Activated T-cell treated with anti-CD3 and anti-CD28 coated beads for 4 hours (primary cell): ENCODE data around the gene RCVRN.

Experiments
- DNase-seq: peaks from one replicate; pipeline ENCODE4 v3.0.0-alpha.2; 2020

Gene RCVRN

DNA sequence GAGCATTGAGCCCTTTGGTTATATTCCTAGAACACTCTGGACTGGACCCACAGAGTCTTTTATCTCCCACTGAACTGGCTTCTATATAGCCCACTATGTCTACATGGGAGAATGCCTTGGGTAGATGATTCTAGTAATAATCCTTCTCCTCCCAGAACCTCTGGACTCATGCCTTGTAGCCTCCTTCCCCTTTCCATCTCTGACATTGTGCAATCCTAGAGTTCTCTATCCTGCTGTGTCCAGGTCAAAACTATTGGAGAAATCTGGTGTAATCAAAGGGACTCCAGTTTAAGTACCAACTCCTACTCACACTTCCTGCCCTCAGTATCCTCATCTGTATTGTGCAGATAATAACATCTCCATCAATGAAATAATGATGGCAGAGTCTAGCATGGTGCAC, 9.1 kb downstream of the RCVRN start:
- no peak for DNase-seq

DNA sequence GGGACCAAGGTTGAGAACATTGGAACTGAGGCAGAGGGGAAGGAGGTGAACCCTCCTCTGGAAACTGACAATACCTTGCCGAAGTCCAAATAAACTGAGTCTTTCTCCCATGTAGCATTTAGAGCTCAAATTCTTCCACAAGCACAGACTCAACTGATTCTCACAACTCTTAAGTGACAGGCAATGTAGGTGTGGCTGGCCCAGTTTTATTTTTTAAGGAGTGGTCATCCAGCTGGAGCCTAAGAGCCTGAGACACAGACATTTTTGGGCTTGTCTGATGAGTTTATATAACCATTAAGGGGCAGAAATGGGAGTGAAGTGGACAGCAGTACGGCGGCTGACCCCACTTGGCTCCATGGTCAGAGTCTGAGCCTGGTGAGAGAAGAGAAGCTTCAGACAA, 10.8 kb downstream of the RCVRN start:
- no peak for DNase-seq

DNA sequence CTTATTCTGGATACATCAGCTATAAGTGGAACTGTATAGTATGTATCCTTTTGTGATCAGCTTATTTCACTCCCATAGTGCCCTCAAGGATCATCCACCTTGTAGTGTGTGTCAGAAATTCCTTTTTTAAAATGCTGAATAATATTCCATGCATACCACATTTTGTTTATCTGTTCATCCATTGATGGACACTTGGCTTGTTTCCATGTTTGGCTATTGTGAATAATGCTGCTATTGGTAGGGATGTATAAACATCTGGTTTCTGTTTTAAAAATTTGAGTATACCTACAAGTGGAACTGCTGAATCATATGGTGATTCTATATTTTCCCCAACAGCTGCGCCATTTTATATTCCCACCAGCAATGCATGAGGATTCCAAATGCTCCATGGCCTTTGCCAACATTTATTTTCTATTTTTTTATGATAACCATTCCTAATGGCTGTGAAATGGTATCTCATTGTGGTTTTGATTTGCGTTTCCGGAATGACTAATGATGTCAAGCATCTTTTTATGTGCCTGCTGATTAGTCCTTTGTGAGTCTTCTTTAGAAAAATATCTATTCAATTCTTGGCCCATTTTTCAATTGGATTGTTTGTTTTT, 11.6 kb downstream of the RCVRN start:
- DNase-seq, result no peak

DNA sequence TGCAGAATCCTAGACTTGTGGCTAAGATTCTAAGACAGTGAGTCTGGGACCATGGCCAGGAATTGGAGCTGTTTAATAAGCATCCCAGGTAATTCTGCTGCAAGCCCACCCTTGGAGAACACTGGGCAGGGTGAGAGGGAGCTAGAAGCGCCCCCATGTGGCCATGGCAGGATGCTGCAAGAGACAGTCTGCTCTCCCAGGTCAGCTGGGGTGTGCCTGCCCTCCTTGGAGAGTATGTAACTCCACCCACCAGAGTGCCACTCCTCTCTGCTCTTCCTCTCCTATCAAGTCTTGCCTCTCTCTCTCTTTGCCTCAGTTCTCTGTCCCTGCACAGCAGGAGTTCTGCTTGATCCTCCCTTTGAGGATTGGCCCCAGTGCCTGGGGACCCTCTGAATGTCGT, 14.9 kb downstream of the RCVRN start:
- no peak for DNase-seq

DNA sequence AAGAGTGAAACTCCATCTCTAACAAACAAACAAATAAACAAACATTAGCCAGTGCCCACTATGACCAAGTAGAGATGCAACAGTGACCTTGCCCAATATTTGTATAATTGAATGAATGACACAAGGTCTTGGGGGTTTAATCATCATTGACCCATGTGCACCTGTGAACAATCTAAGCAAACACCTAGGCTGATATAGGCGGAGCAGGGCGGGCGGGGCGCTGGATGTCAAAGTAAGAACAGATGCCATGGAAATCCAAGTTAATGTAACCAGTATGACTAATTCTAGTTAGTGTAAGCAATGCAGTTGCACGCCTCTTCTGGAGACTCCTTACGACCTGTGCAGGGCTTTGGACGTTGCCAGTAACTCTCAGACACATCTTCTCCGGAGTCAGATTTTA, 17.6 kb downstream of the RCVRN start:
- no peak for DNase-seq

DNA sequence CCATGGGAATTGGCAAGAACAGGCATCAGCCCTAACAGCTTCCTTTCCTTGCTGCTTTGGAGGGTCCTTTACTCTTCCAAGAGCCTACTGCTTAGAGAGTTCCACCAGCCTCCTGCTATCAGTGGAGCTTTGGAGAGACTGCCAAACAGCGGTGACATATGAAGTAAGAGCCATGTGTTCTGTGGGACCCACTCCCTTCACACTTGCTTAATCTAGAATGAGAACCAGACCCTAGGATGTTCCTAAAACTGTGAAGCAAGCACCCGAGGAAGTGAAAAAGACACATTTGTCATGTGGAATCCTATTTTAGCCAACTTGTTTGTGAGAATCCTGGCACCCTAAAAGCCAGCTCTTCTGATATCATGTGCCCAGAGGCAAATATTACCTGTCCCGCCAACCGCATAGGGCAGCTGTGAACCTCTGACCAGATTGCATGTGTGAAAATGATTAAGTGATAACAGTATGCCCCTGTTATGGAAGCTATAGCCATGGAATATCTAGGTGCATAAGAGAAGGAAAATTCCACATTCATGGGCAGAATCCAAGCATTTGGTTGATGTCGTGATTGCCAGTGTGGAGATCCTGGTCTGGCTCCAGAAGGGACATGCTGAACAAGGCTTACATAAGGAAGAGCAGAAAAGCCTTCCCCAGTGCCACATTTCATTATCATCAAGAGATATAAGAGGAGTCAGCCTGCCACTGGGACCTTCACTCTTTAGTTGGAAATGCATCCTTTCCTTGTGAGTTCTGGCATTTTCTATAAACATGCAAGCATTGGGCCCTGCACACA, 18.7 kb downstream of the RCVRN start:
- DNase-seq, result no peak

DNA sequence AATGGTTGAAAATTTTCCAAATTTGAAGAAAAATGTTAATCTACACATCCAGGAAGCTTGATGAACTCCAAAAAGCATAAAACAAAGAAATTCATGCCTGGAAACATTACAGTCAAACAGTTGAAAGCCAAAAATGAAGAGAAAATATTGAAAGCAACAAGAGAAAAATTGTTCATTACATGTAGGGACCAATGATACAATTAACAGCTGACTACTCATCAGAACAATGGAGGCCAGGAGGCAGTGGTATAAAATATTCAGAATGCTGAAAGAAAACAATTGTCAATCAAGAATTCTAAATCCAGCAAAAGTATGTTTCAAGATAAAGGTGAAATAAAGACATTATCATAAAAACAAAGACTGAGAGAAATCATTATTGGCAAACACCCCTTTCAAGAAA, 21.6 kb downstream of the RCVRN start:
- DNase-seq, result no peak

DNA sequence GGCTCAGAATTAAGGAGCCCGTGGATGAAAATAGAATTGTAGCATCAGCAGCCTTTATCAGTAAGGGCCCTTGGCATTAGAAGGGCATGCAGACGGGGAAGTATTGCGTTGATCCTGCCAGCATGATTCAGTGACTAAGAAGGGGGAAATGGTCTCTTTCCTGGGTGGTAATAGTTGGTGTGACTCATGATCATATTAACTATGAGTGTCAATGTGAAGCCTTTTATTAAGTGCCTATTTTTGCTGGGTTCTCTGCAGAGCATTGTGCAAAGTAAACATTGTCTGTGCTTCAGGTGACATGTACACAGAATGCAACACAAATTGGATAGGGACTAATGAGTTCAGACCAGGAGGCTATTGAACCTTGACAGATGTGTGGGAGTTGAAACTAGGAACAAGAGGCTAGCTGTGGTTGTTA, 24.5 kb downstream of the RCVRN start:
- no peak for DNase-seq

DNA sequence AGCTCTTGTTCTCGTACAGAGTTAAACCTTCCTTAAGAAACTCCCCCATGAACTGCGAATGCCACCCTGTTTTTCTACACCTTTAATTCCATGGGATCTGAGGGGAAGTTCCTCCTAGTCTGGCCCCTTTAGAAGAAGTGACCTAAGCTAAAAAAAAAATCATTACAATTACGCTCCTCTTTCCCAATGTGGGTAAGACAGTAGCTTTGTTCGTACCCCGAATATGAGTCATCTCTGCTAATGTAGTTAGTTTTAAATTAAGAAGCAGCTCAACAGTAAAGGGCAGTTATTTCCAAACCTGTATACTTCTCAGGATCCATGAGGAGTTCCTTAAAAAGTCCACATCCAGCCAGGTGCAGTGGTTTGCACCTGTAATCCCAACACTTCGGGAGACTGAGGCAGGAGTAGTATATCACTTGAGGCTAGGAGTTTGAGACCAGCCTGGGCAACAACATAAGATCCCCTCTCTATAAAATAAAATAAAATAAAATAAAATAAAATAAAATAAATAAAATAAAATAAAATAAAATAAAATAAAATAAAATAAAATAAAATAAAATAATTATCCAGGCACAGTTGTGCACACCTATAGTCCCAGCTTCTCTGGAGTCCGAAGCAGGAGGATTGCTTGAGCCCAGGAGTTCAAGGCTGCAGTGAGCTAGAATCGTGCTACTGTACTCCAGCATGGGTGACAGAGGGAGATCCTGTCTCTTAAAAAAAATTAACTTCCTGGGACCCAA, 26.1 kb downstream of the RCVRN start:
- no peak for DNase-seq

DNA sequence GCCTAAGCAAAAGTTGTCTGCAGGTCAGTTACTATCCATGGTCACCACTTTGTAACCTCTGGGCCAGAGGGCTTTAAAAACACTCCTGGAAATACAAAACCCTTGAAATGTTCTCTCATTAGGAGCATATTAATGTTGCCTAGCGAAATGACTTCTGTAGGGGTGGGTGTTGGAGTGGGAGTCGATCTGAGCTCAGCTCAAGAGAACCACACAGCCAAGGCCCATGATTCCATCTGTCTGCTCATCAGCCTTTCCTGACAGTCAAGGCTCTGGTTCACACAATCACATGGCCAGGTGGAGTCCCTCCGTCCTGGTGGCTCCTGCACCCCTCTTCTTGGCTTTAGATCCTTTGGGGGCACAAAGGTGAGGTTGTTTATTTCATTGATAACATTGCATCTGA, 26.7 kb downstream of the RCVRN start:
- no peak for DNase-seq

DNA sequence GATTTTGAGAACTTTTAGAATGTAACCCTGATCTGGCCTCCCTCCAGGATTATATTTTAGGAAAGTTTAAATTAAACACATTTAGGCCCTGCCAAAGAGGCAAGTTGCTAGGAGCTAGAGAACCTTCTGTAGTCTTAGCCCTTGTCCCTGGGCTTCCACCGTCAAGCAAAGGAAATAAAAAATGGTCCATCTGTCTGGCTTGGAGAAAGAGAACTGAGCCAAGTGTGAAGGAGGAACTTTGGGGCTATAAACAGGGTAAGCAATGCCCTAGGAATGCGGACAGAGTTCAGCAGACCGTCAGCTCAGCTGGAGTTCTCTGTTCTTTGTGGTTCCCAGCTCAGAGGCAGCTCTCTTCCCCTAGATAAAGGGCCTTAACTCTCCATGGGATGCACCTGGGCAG, 29.6 kb downstream of the RCVRN start:
- no peak for DNase-seq

DNA sequence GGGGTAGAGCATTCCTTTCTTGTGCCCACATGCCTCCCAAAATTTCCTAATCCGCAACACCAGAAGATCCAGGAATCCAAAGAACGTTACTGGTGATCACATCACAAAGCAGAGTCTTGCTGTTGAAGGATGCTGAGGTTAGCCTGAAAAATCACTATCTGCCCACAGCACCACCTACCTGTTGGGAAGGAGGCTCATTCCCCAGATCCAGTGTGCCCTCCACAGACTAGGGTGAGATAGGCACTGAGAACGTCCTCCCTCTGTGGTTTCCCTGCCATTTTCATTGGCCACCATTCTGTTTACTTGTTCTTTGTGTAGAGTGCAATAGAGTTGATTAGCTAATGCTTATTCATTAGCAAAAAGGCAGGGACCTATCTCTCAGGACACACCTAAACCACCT, 30.3 kb downstream of the RCVRN start:
- no peak for DNase-seq

DNA sequence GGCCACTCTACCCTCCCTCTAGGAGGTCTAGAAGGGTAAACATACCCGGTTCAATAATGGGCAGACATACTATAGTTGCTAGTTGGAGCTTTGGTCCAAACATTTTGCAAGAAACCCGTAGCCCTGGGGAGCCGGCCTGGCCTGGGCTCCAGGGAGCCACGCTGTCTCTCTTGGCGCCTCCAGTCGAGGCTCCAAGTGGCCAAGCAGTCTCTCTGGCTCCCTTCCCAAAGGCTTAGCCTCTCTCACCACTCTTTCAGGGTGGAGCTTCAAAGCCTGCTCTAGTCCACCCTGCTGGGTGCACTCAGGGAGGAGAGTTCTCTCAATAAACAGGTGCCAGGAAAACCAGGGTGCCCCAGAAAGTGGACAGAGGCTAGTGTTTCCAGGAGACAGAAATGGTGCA, 32.2 kb downstream of the RCVRN start:
- no peak for DNase-seq

DNA sequence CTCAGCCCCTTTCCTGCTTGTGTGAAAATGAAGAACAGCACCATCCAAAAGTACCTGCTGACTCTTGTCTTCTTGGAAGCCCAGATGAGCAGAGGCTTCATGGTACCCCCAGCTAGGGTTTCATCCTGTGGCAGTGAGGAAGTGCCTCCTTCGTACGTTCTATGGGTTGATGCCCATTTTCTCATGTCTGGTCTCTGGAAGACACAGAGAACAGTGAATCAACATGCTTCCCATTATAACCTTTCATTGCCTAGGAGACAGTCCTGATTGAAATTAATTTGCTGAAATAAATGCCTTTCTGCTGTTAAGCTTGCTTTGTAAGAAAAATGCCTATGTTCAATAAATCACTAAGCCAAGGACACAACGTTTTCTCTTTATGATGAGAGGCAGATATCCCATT, 36.5 kb downstream of the RCVRN start:
- no peak for DNase-seq

DNA sequence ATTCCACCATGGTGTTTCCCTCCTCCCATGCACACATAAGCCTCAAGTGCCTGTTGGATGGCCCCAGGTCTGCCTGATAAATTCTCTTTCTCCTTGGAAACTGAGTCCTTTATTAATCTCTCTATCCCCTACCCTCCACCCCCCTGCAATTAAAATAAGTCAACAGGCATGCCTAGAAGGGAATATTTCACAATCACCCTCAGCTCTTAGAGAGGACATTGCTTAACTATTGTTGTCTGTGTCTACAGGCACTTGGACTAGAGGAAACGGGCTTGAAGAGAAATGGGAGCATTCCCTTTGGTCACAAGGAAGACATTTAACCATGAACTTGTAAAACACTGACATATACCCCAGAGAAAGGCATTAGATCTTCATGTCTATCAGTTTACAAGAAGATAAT, 39.5 kb downstream of the RCVRN start:
- DNase-seq, result no peak

DNA sequence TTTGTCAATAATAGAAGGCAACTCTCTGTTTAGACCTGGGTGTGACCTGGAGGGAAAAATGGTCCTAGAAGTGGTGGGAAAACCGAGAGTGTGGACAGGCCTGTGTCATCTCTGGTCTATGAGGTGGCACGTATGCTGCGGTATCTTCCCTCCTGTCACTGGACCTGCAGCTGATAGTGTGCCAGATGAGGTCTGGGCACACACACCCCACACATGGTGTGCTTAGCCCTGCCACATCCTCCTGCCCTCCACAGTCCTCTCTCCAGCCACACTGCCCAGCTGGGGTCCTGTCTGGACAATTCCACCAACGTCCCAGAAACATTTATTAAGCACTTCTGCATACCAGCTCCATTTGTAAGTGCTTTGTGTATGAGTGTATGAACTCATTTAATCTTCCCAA, 42.1 kb downstream of the RCVRN start:
- no peak for DNase-seq

DNA sequence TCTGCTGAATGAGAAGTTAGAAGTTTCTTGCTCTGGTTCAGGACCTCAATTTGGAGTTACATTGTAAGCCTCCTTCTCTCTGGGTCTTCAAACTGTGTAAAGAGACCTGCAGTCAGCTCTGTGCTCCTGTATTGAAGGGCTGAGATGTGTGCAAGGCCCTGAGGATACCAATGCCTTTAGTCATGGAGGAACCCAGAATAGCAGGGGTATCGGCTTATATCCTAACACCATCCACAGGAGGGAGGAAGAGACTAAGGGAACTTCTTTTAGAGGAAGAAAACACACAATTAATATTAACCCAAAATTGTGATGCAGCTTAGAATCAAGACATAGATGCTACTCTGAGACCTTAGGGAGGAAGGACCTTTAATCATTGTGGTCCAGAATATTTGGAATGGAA, 42.9 kb downstream of the RCVRN start:
- DNase-seq, result no peak

DNA sequence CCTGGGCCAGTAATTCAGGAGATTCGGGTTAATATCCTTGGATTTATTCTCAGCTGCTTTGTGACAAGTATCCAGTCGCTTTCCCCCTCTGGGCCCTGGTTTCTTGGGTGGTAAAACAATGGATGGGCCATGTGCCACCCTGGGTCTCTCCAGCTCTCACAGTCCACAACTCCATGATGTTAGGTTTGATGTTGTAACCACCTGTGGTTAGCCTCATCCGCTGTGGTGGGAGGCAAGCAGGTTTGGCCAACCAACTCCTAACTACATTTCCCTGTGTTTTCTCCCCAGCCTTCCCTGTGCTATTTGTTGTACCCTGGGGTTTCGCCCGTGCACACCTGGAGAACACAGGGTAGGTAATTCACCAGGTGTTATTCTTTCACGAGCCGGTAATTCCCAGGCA, 44.2 kb downstream of the RCVRN start:
- no peak for DNase-seq

DNA sequence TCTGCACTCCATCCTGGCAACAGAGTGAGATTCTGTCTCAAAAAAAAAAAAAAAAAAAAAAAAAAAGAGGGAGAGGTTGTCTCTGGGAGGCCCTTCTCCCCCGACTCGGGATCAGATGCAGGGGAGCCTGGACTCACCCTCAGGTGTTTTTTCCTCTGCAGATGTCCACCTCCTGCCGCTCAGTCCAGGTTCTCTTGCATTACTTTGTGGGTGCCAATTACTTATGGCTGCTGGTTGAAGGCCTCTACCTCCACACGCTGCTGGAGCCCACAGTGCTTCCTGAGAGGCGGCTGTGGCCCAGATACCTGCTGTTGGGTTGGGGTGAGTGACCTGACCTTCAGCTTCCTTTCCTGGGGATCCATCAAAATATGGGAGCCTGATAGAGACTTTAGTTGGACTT, 45.3 kb downstream of the RCVRN start:
- DNase-seq, result no peak

DNA sequence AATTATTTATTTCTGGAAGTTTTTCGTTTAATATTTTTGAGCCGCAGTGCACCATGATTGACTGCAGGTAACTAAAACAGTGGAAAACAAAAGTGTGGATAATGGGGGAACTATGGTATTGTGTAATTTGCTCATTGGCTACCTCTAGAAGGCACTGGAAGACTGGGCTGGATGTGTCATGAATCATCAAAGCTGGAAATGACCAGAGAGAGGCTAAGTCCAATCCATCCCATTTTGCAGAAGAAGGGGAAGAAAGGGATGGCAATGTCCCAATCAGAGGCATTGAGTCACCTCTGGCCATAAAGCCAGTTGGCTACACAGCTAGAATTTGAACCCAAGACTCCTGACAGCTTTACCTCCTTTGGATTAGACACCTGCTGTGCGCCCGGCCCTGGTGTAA, 50.0 kb downstream of the RCVRN start:
- DNase-seq, result no peak

DNA sequence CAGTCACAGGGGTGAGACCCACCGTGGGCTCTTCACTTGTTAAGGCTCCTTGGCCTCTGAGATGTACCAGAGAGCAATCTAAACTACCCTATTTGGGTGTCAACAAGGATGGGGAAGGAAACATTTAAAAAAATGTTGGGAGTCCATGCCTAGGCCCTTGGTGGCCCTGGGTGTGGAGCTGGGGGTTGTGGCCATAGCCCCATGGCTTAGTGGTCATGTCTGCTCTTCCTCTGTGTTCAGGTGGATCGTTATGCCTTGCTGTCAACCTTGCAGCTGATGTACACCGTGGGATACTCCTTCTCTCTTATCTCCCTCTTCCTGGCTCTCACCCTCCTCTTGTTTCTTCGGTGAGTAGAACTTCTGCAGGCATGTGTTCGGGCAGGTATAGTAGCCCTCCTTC, 50.8 kb downstream of the RCVRN start:
- DNase-seq, result no peak

DNA sequence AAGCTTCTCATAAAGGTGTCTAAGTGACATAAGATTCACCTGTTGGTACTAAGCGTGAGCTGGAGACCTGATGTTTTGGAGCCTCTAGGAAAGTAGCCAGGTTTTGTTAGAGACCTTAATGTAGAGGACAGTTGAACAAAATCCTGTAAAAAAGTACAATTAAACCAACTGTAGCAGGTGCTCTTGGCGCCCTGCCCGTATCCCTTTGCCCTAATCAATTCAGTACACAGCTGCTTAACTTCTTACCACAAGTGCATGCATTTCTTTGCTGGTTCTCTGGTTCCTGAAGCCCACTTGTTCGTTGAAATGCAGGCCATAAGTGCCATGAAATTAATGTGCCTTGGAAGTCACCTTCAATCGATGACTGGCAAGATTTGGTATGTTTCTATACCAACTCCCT, 54.9 kb downstream of the RCVRN start:
- DNase-seq, result no peak
